SH-SY5Y (cell line): ENCODE data around the gene CACNA1S.

Source experiments
- GATA2 ChIP-seq: IDR thresholded peaks from 2 replicates; pipeline ENCODE4 v1.6.1; 2011; ENCODE audit warnings: mild to moderate bottlenecking, low read depth, low read length
- GATA3 ChIP-seq: IDR thresholded peaks from 2 replicates; pipeline ENCODE4 v1.6.1; 2011; ENCODE audit warnings: low read depth, mild to moderate bottlenecking, low read length, moderate library complexity

CACNA1S gene

DNA sequence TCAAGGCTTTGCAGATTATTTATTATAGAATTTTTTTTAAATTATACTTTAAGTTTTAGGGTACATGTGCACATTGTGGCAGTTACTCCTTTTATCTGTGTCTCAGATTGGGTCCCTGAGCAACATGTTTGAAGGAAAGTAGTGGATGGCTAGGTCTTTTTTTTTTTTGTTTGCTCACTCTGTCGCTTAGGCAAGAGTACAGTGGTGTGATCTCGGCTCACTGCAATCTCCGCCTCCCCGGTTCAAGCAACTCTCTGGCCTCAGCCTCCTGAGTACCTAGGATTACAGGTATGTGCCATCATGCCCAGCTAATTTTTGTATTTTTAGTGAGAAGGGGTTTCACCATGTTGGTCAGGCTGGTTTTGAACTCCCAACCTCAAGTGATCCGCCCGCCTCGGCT lies 49.1 kb downstream of the CACNA1S start:
- TF ChIP-seq GATA2 (no peak), GATA3 (no peak)

DNA sequence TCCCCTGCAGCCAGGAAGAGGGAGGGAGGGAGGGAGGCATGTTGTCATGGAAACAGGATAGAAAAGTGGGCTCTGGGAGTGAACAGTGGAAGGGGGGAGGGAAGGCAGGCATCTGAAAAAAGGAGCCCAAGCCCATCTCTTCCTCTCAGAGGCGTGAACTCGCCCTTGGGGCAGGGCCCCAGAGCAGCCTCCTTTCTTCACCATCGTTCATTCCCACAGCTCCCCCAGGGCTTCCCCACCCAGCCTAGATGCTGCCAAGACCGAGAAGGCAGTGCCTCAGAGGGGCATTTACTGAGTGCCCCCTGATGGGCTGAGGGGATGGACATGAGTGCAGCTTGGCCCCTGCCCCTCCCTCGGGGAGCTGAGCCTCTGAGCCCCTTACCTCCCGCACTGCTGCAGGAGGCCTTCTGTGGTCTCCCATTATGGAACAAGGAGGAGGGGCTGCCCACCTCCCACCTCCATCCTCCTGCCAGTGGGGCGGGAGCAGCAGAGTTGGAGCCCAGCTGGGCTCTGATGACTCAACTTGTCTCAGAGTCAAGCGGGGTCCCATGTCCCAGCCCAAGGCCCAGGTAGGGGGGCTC lies 49.6 kb downstream of the CACNA1S start:
- no peak for TF ChIP-seq GATA3
- TF ChIP-seq GATA2: no peak

DNA sequence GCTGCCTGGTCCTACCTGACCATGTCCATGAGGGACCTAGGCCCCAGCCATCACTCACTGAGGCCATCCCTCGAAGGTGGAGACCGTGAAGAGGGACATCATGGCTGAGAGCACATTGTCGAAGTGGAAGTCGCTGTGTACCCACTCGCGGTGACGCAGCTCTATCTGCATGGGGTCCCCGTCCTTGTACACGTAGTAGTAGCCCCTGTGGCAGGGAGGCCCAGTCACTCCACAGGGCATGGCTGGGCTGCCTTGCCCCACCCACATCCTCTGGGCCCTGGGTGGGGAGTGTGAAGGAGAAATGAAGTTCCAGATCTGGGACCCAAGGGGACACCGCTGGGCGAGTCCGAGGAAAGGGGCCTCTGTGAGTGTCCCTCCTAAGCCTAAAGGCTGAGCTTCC lies 50.3 kb downstream of the CACNA1S start:
- TF ChIP-seq GATA2 (no peak), GATA3 (no peak)

DNA sequence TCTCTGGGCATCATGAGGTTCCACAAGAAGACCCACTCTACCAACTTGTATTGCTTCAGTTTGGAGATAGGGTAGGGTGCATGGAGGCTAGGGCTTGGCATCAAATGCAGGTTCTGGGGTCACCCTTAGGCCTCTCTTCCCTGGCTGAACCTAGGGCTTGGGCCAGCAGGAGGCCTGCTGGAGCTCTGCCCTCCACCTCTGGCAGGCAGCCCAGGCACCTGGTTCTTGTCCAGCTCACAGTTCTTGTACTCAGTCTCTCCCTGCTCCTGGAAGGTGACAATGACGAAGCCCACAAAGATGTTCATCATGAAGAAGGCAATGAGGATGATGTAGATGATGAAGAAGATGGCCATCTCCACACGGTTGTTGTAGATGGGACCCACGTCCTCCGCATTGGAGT lies 51.2 kb downstream of the CACNA1S start:
- TF ChIP-seq GATA2: no peak

DNA sequence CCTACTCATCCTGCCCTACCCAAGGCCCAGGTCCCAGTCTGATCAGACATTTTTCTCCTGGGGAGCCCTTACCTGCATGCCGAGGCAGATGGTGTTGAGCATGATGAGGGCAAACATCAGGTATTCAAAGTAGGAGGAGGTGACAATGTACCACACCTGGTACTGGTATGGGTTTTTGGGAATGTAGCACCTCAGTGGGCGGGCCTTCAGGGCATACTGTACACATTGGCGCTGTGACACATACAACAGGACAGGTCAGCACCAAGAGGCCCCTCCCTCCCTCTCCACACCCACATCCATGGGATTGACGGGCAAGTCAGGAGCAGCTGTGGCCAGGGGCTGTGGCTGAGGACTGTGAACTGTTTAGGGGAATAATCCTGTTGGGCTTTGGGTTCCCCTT lies 51.6 kb downstream of the CACNA1S start:
- no peak for TF ChIP-seq GATA3
- no peak for TF ChIP-seq GATA2

DNA sequence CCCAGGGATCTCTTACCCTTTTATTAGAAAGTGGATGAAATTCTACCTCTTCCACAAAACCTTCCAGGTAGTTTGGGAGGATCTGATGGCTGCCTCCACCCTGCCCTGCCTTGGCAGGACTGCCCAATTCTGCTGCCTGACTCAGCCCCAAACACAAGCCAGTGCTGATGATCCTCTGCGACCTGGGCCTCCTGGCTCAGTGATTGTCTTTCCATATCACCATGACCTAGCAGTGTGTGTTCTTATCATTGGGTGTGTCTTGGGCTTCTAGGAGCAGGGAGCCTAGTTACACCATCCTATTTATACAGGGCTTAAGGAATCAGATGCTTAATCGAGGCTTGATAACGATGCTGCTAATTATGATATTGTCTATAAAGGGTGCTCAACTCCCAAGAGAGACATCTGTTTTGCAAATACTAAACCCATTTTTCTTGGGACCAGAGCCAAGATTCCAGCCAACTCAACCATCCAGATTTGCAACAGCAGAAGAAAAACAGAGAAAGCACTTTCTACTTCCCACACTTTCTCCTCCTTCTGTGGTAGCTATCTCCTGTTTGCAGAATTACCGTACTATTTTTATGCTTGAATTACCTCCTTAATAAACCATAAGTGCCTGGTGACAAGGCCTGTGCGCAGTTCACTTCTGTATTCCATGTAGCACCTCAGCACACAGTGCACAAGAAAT lies 52.2 kb downstream of the CACNA1S start:
- TF ChIP-seq GATA3 (no peak), GATA2 (no peak)

DNA sequence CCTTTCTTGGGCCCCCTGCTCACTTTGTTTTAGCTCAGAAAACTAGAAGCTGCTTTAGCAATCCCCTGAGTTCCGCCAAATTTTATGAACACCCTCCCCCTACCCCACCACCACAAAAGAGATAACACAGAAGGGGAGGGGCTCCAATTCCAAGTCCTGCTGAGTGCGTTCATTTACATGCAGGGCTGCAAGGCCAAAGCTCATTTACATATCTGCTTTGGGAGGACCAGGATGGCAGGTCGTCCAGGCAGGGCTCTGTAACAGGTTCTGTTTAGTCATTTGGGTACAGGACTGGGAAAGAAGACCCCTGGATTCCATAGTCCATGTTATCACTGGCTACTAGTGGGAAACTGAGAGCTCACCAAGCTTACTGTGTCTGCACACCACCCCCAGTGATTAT lies 52.8 kb downstream of the CACNA1S start:
- TF ChIP-seq GATA2: no peak
- no peak for TF ChIP-seq GATA3

DNA sequence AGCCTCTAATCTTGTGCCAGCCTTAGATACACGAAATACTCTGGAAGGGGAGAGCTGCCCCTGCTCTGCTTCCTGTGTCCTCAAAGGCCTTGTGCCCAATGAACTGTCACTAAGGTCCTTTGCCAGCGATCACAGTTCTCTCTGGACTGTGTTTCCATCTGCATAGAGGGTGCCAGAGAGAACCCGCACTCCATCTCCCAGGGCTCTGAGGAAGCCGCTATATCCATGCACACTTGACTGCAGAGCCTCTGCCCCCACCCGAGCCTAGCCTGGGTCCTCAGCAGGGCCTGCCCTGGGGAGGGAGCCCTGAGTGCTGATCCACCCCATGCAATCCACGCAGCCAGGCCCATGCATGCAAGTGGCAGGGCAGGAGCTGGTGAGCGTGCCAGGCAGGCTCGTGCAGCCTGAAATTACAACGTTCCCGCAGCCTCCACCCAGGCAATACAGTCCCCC lies 58.1 kb downstream of the CACNA1S start:
- TF ChIP-seq GATA2 (no peak), GATA3 (no peak)

DNA sequence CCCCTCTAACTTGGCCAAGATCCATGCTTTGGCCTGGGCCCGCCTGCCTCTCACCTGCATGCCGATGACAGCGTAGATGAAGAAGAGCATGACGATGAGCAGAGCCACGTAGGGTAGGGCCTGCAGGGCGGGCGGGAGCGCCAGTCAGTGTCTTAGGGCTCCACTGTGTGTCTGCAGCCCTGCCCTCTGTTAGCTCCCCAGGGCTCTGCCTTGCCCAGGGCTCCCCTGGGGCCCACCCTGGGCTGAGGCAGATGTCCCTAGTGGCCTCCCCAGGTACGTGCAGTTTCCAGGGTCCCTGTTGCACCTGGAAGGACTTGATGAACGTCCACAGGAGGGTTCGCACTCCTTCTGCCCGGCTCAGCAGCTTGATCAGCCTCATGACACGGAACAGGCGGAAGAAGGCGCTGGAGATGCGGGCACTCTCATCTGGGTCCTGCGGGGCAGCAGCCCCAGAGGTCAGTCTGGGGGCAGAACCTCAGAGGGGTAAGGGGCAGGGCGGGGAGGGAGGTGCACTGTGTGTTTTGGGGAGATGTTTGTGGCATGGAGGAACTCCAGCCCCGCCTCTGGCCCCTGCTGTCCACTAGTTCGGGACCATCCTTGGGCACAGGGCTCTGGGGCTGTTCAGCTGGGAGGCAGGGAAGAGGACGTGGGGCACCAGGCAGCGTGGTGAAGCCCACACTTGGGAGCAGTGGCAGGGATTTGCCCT lies 58.9 kb downstream of the CACNA1S start:
- TF ChIP-seq GATA3 (no peak), GATA2 (no peak)

DNA sequence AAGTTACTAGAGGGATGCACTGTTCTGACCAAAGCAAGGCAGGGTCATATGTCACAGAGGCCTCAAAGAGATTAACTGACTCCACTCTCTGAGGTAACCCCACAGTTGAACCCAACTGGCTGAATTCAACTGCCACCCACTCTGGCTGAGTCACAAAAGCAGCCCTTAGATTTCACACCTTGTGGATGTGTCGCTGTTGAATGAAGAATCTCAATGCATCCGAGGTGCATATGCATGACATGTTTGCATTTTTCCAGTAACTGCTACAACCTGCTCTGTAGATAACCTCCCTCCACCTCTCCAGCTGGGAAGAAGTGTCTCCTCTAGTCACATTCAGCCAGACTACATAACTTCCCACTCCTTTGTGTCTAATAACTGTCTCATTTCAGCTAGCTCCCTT lies 60.8 kb downstream of the CACNA1S start:
- no peak for TF ChIP-seq GATA2
- TF ChIP-seq GATA3: no peak

DNA sequence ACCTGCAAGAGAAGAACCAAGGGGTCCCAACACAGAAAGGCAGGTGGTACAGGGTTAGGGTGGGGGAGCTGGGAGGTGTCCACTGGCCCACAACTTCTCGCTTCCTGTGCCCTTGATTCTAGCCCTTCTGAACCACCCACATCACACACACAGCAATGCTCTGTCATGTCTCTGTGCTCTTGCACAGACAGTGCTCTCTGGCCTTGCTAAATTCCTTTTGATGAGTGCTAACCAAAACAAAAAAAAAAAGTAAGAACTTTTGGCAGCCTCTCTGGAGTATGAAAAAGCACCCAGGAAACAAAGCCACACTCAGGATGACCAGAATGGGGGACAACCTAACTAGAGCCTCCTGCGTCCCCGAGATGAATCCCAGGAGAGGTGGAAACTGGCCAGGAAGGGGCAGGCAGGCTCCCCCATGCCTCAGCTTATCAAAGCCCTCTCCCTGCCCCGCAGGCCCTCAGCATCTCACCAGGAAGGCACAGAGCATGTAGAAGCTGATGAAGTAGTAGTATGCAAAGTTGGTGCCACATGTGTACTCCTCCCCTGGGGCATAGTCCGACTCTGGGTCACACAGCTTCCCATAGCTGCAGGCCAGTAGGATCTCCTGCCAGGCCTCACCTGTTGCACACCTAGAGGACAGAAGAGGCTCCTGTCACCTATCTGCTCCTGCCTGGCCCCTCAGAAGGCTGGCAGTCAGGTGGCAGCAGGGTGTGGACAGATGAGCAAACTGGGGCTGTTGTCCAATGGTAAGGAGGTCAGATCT lies 61.5 kb downstream of the CACNA1S start:
- TF ChIP-seq GATA3 (no peak), GATA2 (no peak)

DNA sequence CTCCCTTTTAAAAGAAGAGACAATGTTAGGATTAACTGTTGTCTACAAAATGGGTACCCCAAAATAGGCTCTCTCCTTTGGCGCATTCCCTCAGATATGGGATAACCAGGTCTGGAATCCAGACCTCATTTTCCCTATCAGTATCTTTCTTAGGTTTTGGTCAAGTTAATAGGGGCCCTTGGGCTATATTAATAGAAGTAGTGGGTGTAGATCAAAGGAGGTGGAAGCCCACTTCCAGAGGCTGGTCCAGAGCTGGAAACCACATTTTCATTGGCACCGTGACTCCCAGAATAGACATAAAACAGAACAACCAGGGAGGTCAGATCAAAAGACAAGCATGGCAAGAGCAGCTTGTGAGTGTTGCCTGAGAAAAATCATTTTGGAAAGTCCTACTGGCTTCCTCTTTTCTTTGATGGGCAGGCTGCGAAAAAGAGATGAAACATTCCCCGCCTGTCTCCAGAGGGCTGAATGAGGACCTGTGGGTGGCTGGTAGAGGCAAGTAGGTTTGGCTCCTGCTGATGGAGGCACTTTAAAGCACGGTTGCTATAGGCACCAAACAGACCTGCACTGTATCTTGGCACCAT lies 62.9 kb downstream of the CACNA1S start:
- no peak for TF ChIP-seq GATA3
- peak; percentile 64 for TF ChIP-seq GATA2

DNA sequence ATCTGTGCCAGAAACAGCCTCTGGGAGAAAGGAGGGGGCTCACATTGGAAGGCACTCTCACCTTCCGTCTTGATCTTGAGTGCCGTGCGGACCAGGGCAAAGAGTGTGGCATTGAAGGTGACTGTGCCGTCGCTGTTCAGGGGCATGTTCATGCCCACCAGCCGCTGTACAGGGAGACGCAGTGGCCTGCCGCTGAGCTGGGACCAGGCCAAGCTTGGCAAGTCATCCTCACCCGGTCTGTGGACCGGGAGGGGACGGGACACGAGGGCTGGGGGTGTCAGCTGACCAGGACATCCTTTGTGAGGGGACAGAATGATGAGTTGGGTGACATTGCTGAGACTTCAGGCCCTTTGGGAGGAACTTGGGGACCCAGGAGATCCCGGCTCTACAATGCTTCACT lies 63.7 kb downstream of the CACNA1S start:
- TF ChIP-seq GATA2: no peak
- TF ChIP-seq GATA3: no peak

DNA sequence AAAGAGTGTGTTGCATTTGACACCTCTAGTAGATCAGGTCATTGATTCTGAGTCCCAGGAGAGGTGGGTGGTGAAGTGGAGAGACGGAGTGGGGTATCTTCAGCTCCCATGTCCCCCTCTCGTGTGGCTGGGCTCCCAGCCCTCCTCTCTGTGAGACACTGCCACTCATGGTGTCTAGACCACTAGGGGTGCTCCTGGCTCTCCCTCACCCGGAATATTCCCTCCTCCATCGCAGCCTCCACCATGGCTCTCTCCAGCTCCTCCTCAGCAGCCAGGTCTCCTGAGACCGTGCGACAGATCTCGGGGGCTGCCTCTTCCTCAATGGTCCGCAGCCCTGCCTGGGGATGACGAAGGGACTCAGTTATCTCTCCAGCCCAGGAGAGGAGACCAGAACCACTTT lies 68.1 kb downstream of the CACNA1S start:
- no peak for TF ChIP-seq GATA3
